DOHH2 (cell line): Measurements from ENCODE around the gene BCAS1.

Experiments used
- H3F3A ChIP-seq: fragments of 200-600 bp; sonication (generic), shearing (Covaris generic); 2 replicates; pipeline ENCODE4 v1.6.0; 2016; ENCODE audit warnings: antibody characterized with exemption, mild to moderate bottlenecking; ENCODE audit not compliant: control insufficient read depth, insufficient read depth
- H3K27ac ChIP-seq: fragments of 200-600 bp; sonication (generic); 2 replicates; pipeline ENCODE4 v1.5.1; 2014; ENCODE audit warnings: low read depth, mild to moderate bottlenecking, low read length, moderate library complexity
- H3K27me3 ChIP-seq: fragments of 200-600 bp; sonication (generic); 2 replicates; pipeline ENCODE4 v1.6.1; 2014; ENCODE audit warnings: mild to moderate bottlenecking, low read length, mixed read lengths; ENCODE audit not compliant: control insufficient read depth
- H3K36me3 ChIP-seq: fragments of 200-600 bp; sonication (generic); 2 replicates; pipeline ENCODE4 v1.6.1; 2014; ENCODE audit warnings: mild to moderate bottlenecking, low read length, moderate library complexity, mixed read lengths; ENCODE audit not compliant: control insufficient read depth
- H3K4me1 ChIP-seq: fragments of 200-600 bp; sonication (generic); 2 replicates; pipeline ENCODE4 v1.6.1; 2014; ENCODE audit warnings: mild to moderate bottlenecking, low read length, mixed read lengths; ENCODE audit not compliant: control insufficient read depth
- H3K4me2 ChIP-seq: fragments of 200-600 bp; sonication (generic); 2 replicates; pipeline ENCODE4 v1.6.0; 2014; ENCODE audit warnings: mild to moderate bottlenecking, low read length, moderate library complexity
- H3K4me3 ChIP-seq: fragments of 200-600 bp; sonication (generic); 2 replicates; pipeline ENCODE4 v1.5.1; 2014; ENCODE audit warnings: mild to moderate bottlenecking, low read length, mixed read lengths
- H3K79me2 ChIP-seq: fragments of 200-600 bp; sonication (generic); 2 replicates; pipeline ENCODE4 v1.6.1; 2014; ENCODE audit warnings: mild to moderate bottlenecking, low read length, mixed read lengths; ENCODE audit not compliant: control insufficient read depth
- H3K9me2 ChIP-seq: fragments of 200-600 bp; sonication (generic); replicated peaks from 2 replicates; pipeline ENCODE4 v1.6.1; 2014; ENCODE audit warnings: mild to moderate bottlenecking, low read length, mixed read lengths; ENCODE audit not compliant: control insufficient read depth
- H3K9me3 ChIP-seq: fragments of 200-600 bp; sonication (generic); 2 replicates; pipeline ENCODE4 v1.6.1; 2014; ENCODE audit warnings: antibody characterized with exemption, low read length, mixed read lengths; ENCODE audit not compliant: control insufficient read depth, insufficient read depth
- H4K20me1 ChIP-seq: fragments of 200-600 bp; sonication (generic); 2 replicates; pipeline ENCODE4 v1.6.0; 2014; ENCODE audit warnings: low read depth, mild to moderate bottlenecking, antibody characterized with exemption, low read length, moderate library complexity; ENCODE audit not compliant: control insufficient read depth, insufficient read depth
- EZH2phosphoT487 ChIP-seq: fragments of 200-600 bp; sonication (generic); IDR thresholded peaks from 2 replicates; pipeline ENCODE4 v1.6.1; 2017; ENCODE audit warnings: borderline replicate concordance, mild to moderate bottlenecking, antibody characterized with exemption, low read length, moderate library complexity, mixed read lengths
- TF ChIP-seq, protein P1 (sequence below): fragments of 200-600 bp; sonication (generic); IDR thresholded peaks from one replicate; pipeline ENCODE4 v1.5.1; 2014; ENCODE audit warnings: antibody characterized with exemption, mild to moderate bottlenecking, low read depth, low read length; ENCODE audit not compliant: poor library complexity, severe bottlenecking

Gene BCAS1

GRCh38 chr20:53993310-53993709 lies 77.1 kb downstream of the BCAS1 start:
- H3F3A ChIP-seq: no peaks in the 10 kb centered on the region
- no peaks in the 10 kb centered on the region for H3K36me3 ChIP-seq
- no peak overlapping the region for H3K27ac ChIP-seq
- no peaks in the 10 kb centered on the region for H3K9me3 ChIP-seq
- no peaks in the 10 kb centered on the region for H4K20me1 ChIP-seq
- no peaks in the 10 kb centered on the region for H3K79me2 ChIP-seq
- no peaks in the 10 kb centered on the region for H3K4me1 ChIP-seq
- no peak overlapping the region for H3K4me3 ChIP-seq
- TF ChIP-seq EZH2phosphoT487: no peak
- TF ChIP-seq, protein P1, sequence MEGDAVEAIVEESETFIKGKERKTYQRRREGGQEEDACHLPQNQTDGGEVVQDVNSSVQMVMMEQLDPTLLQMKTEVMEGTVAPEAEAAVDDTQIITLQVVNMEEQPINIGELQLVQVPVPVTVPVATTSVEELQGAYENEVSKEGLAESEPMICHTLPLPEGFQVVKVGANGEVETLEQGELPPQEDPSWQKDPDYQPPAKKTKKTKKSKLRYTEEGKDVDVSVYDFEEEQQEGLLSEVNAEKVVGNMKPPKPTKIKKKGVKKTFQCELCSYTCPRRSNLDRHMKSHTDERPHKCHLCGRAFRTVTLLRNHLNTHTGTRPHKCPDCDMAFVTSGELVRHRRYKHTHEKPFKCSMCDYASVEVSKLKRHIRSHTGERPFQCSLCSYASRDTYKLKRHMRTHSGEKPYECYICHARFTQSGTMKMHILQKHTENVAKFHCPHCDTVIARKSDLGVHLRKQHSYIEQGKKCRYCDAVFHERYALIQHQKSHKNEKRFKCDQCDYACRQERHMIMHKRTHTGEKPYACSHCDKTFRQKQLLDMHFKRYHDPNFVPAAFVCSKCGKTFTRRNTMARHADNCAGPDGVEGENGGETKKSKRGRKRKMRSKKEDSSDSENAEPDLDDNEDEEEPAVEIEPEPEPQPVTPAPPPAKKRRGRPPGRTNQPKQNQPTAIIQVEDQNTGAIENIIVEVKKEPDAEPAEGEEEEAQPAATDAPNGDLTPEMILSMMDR: no peak
- no peak overlapping the region for H3K4me2 ChIP-seq
- H3K27me3 ChIP-seq: peaks cover 19% of the 10 kb centered on the region
- no peaks in the 10 kb centered on the region for H3K9me2 ChIP-seq

- peaks cover 22% of the 10 kb centered on the region for H3K27me3 ChIP-seq
- H3K9me2 ChIP-seq: no peaks in the 10 kb centered on the region
- no peaks in the 10 kb centered on the region for H3K4me1 ChIP-seq
- no peaks in the 10 kb centered on the region for H4K20me1 ChIP-seq
- no peaks in the 10 kb centered on the region for H3F3A ChIP-seq
- no peak overlapping the region for H3K27ac ChIP-seq
- TF ChIP-seq EZH2phosphoT487: no peak
- TF ChIP-seq, protein P1: no peak
- H3K4me2 ChIP-seq: no peak overlapping the region
- no peaks in the 10 kb centered on the region for H3K79me2 ChIP-seq
- no peak overlapping the region for H3K4me3 ChIP-seq
- no peaks in the 10 kb centered on the region for H3K9me3 ChIP-seq
- H3K36me3 ChIP-seq: no peaks in the 10 kb centered on the region
Observed at GRCh38 chr20:53990768-53991450, 79.5 kb downstream of the BCAS1 start.

- H3K4me3 ChIP-seq: no peak overlapping the region
- no peaks in the 10 kb centered on the region for H3K9me3 ChIP-seq
- H3K36me3 ChIP-seq: no peaks in the 10 kb centered on the region
- no peaks in the 10 kb centered on the region for H4K20me1 ChIP-seq
- H3K79me2 ChIP-seq: no peaks in the 10 kb centered on the region
- peaks cover 25% of the 10 kb centered on the region for H3K27me3 ChIP-seq
- TF ChIP-seq EZH2phosphoT487: no peak
- TF ChIP-seq, protein P1: no peak
- no peaks in the 10 kb centered on the region for H3K4me1 ChIP-seq
- no peak overlapping the region for H3K27ac ChIP-seq
- no peaks in the 10 kb centered on the region for H3K9me2 ChIP-seq
- no peak overlapping the region for H3K4me2 ChIP-seq
- H3F3A ChIP-seq: no peaks in the 10 kb centered on the region
Observed at GRCh38 chr20:53990003-53990402, 80.4 kb downstream of the BCAS1 start.

DNA sequence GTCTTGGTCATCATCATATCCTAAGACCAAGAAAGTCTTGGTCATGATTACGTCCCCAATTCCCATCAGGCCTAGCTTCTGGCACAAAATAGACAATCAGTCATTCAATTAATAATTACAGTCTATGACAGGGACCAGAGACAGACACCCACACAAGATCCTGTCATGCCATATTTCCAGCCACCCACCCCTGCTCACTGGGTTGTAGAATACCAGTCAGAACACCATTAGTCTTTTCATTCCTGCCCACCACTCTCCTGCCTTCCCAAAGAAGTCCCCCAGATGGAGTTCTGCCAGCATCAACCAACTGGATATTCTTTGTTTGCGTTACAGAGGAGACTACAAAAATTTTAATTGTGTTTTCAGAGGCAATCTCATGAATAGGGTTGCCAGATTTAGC lies 81.0 kb downstream of the BCAS1 start:
- Histone ChIP-seq H3K79me2 (no peaks in the 10 kb centered on the region), H3K36me3 (no peaks in the 10 kb centered on the region), H3K4me2 (no peak overlapping the region), H3K27ac (no peak overlapping the region), H3K9me2 (no peaks in the 10 kb centered on the region), H3K4me1 (no peaks in the 10 kb centered on the region), H3K4me3 (no peak overlapping the region), H3K27me3 (peaks cover 26% of the 10 kb centered on the region), H3K9me3 (no peaks in the 10 kb centered on the region), H4K20me1 (no peaks in the 10 kb centered on the region), H3F3A (no peaks in the 10 kb centered on the region)
- TF ChIP-seq, protein P1: no peak
- TF ChIP-seq EZH2phosphoT487: no peak
